GM21390 (cell line): ENCODE results near the gene CLDN4.
"Not testable (repeated sequence)": the region's sequence is repeated elsewhere in the genome, so short reads cannot be mapped to it uniquely, and the experiment has no call there.

Experiments
- ATAC-seq: cut with Tn5 transposase; IDR thresholded peaks from one replicate; pipeline ENCODE4 v1.9.1; 2021; ENCODE audit not compliant: unreplicated experiment

The CLDN4 gene

GRCh38 chr7:73830681-73831583 is at the start of gene CLDN4:
TSS of gene CLDN4 (plus strand) at chr7:73830996. CDS start at chr7:73831202, 206 bp downstream.
- no peak for ATAC-seq

- no peak for ATAC-seq
Measured at GRCh38 chr7:73786588-73786987, 44.2 kb upstream of the CLDN4 start.

- not testable (repeated sequence) for ATAC-seq
Measured at GRCh38 chr7:73787786-73788048, 43.1 kb upstream of the CLDN4 start.

- ATAC-seq, result no peak
Measured at GRCh38 chr7:73789051-73789450, 41.7 kb upstream of the CLDN4 start.

GRCh38 chr7:73791170-73791690 is 39.6 kb upstream of the CLDN4 start:
- ATAC-seq, result not testable (repeated sequence)

- ATAC-seq, result not testable (repeated sequence)
Measured at GRCh38 chr7:73795188-73795587, 35.6 kb upstream of the CLDN4 start.

- ATAC-seq, result not testable (repeated sequence)
Measured at GRCh38 chr7:73796656-73797055, 34.1 kb upstream of the CLDN4 start.

- ATAC-seq, result not testable (repeated sequence)
Measured at GRCh38 chr7:73797176-73797575, 33.6 kb upstream of the CLDN4 start.

- no peak for ATAC-seq
Measured at GRCh38 chr7:73799282-73800141, 31.3 kb upstream of the CLDN4 start.

- no peak for ATAC-seq
Measured at GRCh38 chr7:73801577-73801976, 29.2 kb upstream of the CLDN4 start.

GRCh38 chr7:73802459-73802858 is 28.3 kb upstream of the CLDN4 start:
- ATAC-seq, result no peak

GRCh38 chr7:73809467-73809951 is 21.3 kb upstream of the CLDN4 start:
- ATAC-seq, result no peak

GRCh38 chr7:73810998-73811360 is 19.8 kb upstream of the CLDN4 start:
- ATAC-seq, result no peak

- ATAC-seq, result no peak
Measured at GRCh38 chr7:73811760-73812168, 19.0 kb upstream of the CLDN4 start.

- ATAC-seq, result no peak
Measured at GRCh38 chr7:73812996-73813395, 17.8 kb upstream of the CLDN4 start.

GRCh38 chr7:73815436-73815835 is 15.4 kb upstream of the CLDN4 start:
- ATAC-seq, result no peak

GRCh38 chr7:73817121-73817520 is 13.7 kb upstream of the CLDN4 start:
- ATAC-seq, result no peak

GRCh38 chr7:73820013-73820412 is 10.8 kb upstream of the CLDN4 start:
- no peak for ATAC-seq

GRCh38 chr7:73821597-73822285 is 9.1 kb upstream of the CLDN4 start:
- not testable (repeated sequence) for ATAC-seq

- ATAC-seq, result no peak
Measured at GRCh38 chr7:73822319-73823173, 8.2 kb upstream of the CLDN4 start.
